Keratinocyte (primary cell): Measurements from ENCODE around the gene BBOF1. TPM values are rescaled to one million over a fixed set of nuclear protein-coding genes. Genes with fewer than 3 reads are reported as not detected.

Experiments used
- DNase-seq: peaks from one replicate; pipeline ENCODE4 v3.0.0-alpha.2; 2011; ENCODE audit warnings: low read depth, missing footprints, low spot score
- FAIRE-seq: peaks from 2 replicates; lab custom pipeline; 2011; peaks lifted over from hg19 to GRCh38; lab: Jason Lieb, UNC
- H2AFZ ChIP-seq: 2 replicates; pipeline ENCODE4 v1.6.0; 2012; ENCODE audit warnings: low read length, control low read depth, inconsistent platforms; ENCODE audit not compliant: control insufficient read depth
- H3K27ac ChIP-seq: 2 replicates; pipeline ENCODE4 v1.5.1; 2011; ENCODE audit warnings: low read length; ENCODE audit not compliant: control insufficient read depth, insufficient read depth
- H3K27me3 ChIP-seq: 3 replicates; pipeline ENCODE4 v1.6.0; 2011; ENCODE audit warnings: low read length; ENCODE audit not compliant: control insufficient read depth, insufficient read depth; ENCODE audit errors: extremely low read depth
- H3K36me3 ChIP-seq, 2 experiments: 2 replicates in 1 of 2; 3 replicates in 1 of 2; pipeline ENCODE4 v1.5.1; 2011; ENCODE audit warnings: low read length in 2 of 2, mild to moderate bottlenecking in 1 of 2; ENCODE audit not compliant: control insufficient read depth in 2 of 2, insufficient read depth in 2 of 2; ENCODE audit errors: extremely low read depth in 1 of 2
- H3K4me1 ChIP-seq: 3 replicates; pipeline ENCODE4 v1.5.1; 2011; ENCODE audit warnings: low read length; ENCODE audit not compliant: control insufficient read depth, insufficient read depth; ENCODE audit errors: extremely low read depth
- H3K4me2 ChIP-seq: 3 replicates; pipeline ENCODE4 v1.6.0; 2011; ENCODE audit warnings: low read depth, low read length; ENCODE audit not compliant: control insufficient read depth, insufficient read depth; ENCODE audit errors: extremely low read depth
- H3K4me3 ChIP-seq, 3 experiments: fragments of 200-600 bp in 1 of 3; sonication (generic) in 1 of 3; 2 replicates in 2 of 3; 3 replicates in 1 of 3; pipeline ENCODE4 v1.5.1; 2011 to 2016; ENCODE audit warnings: low read length in 3 of 3, mild to moderate bottlenecking in 3 of 3, control low read depth in 2 of 3, inconsistent platforms in 1 of 3, low read depth in 1 of 3, mixed read lengths in 1 of 3, mixed run types in 1 of 3, moderate library complexity in 1 of 3; ENCODE audit not compliant: control insufficient read depth in 2 of 3, insufficient read depth in 2 of 3; ENCODE audit errors: extremely low read depth in 1 of 3
- H3K79me2 ChIP-seq: 2 replicates; pipeline ENCODE4 v1.6.0; 2012; ENCODE audit warnings: low read length; ENCODE audit not compliant: control insufficient read depth, insufficient read depth
- H3K9ac ChIP-seq: 3 replicates; pipeline ENCODE4 v1.6.0; 2011; ENCODE audit warnings: low read length; ENCODE audit not compliant: control insufficient read depth, insufficient read depth; ENCODE audit errors: extremely low read depth
- H3K9me1 ChIP-seq: 3 replicates; pipeline ENCODE4 v1.6.0; 2011; ENCODE audit warnings: low read length; ENCODE audit not compliant: control insufficient read depth, insufficient read depth; ENCODE audit errors: extremely low read depth
- H3K9me3 ChIP-seq: 2 replicates; pipeline ENCODE4 v1.5.1; 2012; ENCODE audit warnings: low read depth, low read length; ENCODE audit not compliant: control insufficient read depth
- H4K20me1 ChIP-seq: 3 replicates; pipeline ENCODE4 v1.6.0; 2011; ENCODE audit warnings: low read length; ENCODE audit not compliant: control insufficient read depth, insufficient read depth; ENCODE audit errors: extremely low read depth
- CTCF ChIP-seq, 3 experiments: IDR thresholded peaks in 1 of 3; conservative IDR thresholded peaks in 1 of 3; optimal IDR thresholded peaks in 1 of 3; 2 replicates in 2 of 3; 3 replicates in 1 of 3; pipeline versions ENCODE3 to v1.5.1; 2011; ENCODE audit warnings: low read length in 3 of 3, mild to moderate bottlenecking in 3 of 3, moderate library complexity in 2 of 3, control low read depth in 1 of 3, inconsistent platforms in 1 of 3; ENCODE audit not compliant: insufficient read depth in 2 of 3; ENCODE audit errors: extremely low read depth in 1 of 3
- EZH2 ChIP-seq: IDR thresholded peaks from one replicate; pipeline ENCODE4 v1.6.1; 2012; ENCODE audit warnings: inconsistent platforms, mild to moderate bottlenecking, low read length, moderate library complexity
- dilution Hi-C: fragments of 300-500 bp; cut with MboI; formaldehyde crosslinking; loops from one replicate; pipeline ENCODE4 v1.7.0; 2020; ENCODE audit warnings: low sequenced_read_pairs; ENCODE audit not compliant: extremely low pct_ligation_motif_present
- polyA plus RNA-seq, 5 experiments: library from polyadenylated mRNA; depleted of rRNA in 3 of 5; stranded (reverse) in 3 of 5; stranded (forward) in 1 of 5; unstranded in 1 of 5; fragments of >200 nt; gene quantifications; 1 replicate in 1 of 5; 2 replicates in 3 of 5; 3 replicates in 1 of 5; pipeline versions ENCODE4 v1.2.1 to v1.2.3, GENCODE V29; 2011 to 2012; ENCODE audit warnings: missing spikeins in 2 of 5, low read depth in 1 of 5, low replicate concordance in 1 of 5

BBOF1 gene
- polyA plus RNA-seq, 1 donor (not counting 4 experiments of a cell fraction or from before 2014, with no cell fraction given): 3.0 TPM

GRCh38 chr14:74042296-74042695 is 23.1 kb downstream of the BBOF1 start:
- Histone ChIP-seq H3K36me3 (no peaks in the 10 kb centered on the region), H3K4me3 (no peak overlapping the region), H4K20me1 (no peaks in the 10 kb centered on the region), H3K79me2 (no peaks in the 10 kb centered on the region), H2AFZ (no peak overlapping the region), H3K4me1 (peaks cover 11% of the 10 kb centered on the region), H3K27ac (no peak overlapping the region), H3K9me1 (no peaks in the 10 kb centered on the region), H3K9me3 (no peaks in the 10 kb centered on the region), H3K9ac (no peak overlapping the region), H3K4me2 (no peak overlapping the region), H3K27me3 (no peaks in the 10 kb centered on the region)
- DNase-seq (no peak), FAIRE-seq (no peak)
- dilution Hi-C loops: no loop called here
- TF ChIP-seq CTCF (optimal IDR thresholded peaks at IDR 0.05 in 1 of 3, IDR thresholded peaks at IDR 0.05 in 1 of 3, conservative IDR thresholded peaks at IDR 0.05 in 1 of 3; ENCODE audit: extremely low read depth in 1 of 3, insufficient read depth in 2 of 3, low read length in 3 of 3): no peak
- no peak for TF ChIP-seq EZH2

DNA sequence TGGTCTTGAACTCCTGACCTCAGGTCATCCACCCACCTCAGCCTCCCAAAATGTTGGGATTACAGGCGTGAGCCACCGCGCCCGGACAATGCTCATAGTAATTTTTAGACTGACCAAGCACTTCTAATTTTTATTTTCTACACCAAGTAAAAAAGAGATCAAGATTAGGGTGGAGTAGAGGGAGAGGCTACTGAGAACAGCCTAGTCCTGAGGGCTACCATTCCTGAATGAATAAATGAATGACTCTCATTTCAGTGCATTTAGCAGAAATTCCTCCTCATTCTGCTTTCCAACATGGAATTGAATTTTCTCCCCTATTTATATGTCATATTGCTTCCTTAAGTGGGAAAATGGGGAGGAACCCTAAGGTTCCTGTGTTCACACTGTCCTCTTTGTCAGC is 26.4 kb downstream of the BBOF1 start:
- no peak for FAIRE-seq
- no peaks in the 10 kb centered on the region for H4K20me1 ChIP-seq

More for the DNA sequence above, 26.4 kb downstream of the BBOF1 start:
- no peak overlapping the region for H3K4me3 ChIP-seq
- no peaks in the 10 kb centered on the region for H3K27me3 ChIP-seq
- no peaks in the 10 kb centered on the region for H3K79me2 ChIP-seq
- no peaks in the 10 kb centered on the region for H3K9me1 ChIP-seq
- no peak overlapping the region for H2AFZ ChIP-seq
- peaks cover 23% of the 10 kb centered on the region for H3K4me1 ChIP-seq
- H3K9me3 ChIP-seq: no peaks in the 10 kb centered on the region
- no peak for DNase-seq
- TF ChIP-seq CTCF (optimal IDR thresholded peaks at IDR 0.05 in 1 of 3, IDR thresholded peaks at IDR 0.05 in 1 of 3, conservative IDR thresholded peaks at IDR 0.05 in 1 of 3; ENCODE audit: extremely low read depth in 1 of 3, insufficient read depth in 2 of 3, low read length in 3 of 3) (no peak), EZH2 (no peak)
- H3K4me2 ChIP-seq: no peak overlapping the region
- H3K9ac ChIP-seq: no peak overlapping the region
- dilution Hi-C loops: no loop called here
- H3K36me3 ChIP-seq: no peaks in the 10 kb centered on the region
- no peak overlapping the region for H3K27ac ChIP-seq
